ENCODE results near the gene ALPG.
A peak's percentile ranks its signal among the peaks of the same experiment; 100 is the strongest.

DNA sequence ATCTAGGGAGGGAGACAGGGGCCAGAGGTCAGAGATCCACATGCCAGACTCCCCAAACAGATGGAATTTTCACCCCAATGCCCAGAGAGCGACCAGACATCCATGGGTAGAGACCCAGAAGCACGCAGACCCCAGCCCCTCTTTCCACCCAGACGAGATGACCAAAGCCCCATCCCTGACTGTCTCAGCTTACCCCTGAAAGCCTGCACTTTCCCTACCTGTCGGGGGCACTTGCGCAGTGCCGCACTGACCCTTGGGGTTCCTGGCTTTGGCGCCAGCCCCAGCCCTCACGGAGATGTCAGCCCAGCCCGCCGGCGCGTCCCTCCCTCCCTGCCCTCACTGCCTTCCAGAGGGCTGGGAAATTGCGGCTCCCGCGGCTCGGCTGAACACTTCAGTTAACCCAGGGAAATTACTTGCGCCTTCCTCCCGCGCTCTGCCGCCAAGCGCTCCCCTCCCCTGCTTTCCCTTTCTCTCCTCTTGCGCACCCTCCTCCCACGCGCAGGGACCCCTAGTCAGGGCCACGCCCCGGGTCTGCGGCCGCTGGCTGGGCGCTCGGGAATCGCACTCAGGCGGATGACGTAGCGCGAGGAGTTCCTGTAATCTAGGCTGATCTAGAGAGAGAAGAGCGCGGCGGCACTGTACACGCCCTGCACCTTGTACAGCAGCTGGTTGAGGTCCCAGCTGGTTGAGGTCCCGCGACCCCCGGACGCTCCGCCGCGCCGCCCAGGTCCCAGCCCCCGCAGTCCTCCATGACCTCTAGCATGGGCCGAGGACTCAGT, 12.0 kb downstream of the ALPG start:
- TF ChIP-seq, protein P1, sequence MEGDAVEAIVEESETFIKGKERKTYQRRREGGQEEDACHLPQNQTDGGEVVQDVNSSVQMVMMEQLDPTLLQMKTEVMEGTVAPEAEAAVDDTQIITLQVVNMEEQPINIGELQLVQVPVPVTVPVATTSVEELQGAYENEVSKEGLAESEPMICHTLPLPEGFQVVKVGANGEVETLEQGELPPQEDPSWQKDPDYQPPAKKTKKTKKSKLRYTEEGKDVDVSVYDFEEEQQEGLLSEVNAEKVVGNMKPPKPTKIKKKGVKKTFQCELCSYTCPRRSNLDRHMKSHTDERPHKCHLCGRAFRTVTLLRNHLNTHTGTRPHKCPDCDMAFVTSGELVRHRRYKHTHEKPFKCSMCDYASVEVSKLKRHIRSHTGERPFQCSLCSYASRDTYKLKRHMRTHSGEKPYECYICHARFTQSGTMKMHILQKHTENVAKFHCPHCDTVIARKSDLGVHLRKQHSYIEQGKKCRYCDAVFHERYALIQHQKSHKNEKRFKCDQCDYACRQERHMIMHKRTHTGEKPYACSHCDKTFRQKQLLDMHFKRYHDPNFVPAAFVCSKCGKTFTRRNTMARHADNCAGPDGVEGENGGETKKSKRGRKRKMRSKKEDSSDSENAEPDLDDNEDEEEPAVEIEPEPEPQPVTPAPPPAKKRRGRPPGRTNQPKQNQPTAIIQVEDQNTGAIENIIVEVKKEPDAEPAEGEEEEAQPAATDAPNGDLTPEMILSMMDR (optimal IDR thresholded peaks at IDR 0.05 in 1 of 3, IDR thresholded peaks at IDR 0.05 in 1 of 3, conservative IDR thresholded peaks at IDR 0.05 in 1 of 3; ENCODE audit: extremely low read depth in 1 of 3, insufficient read depth in 2 of 3, low read length in 3 of 3) = no peak
- peak; percentile 87 for TF ChIP-seq EZH2 (IDR thresholded peaks at IDR 0.05; ENCODE audit: low read length)
